Transverse colon (tissue), 4 donors: ENCODE data around the gene PTCHD1. TPM values are rescaled to one million over a fixed set of nuclear protein-coding genes. Genes with fewer than 3 reads are reported as not detected.
A peak's percentile ranks its signal among the peaks of the same experiment; 100 is the strongest.

ENCODE experiments used
- DNase-seq: peaks from one replicate; pipeline ENCODE4 v3.0.0-alpha.2; 2019
- H3K27ac ChIP-seq, 4 donors: fragments of 200-600 bp; sonication (generic); 2 replicates each; pipeline ENCODE4 v1.5.1; 2016 to 2018; ENCODE audit warnings: inconsistent platforms in 4 of 4
- H3K27me3 ChIP-seq: fragments of 200-600 bp; sonication (generic); 2 replicates; pipeline ENCODE4 v1.5.1; 2017; ENCODE audit warnings: inconsistent platforms
- H3K36me3 ChIP-seq, 4 donors: fragments of 200-600 bp; sonication (generic); 2 replicates each; pipeline ENCODE4 v1.5.1; 2017 to 2019; ENCODE audit warnings: inconsistent platforms in 4 of 4
- H3K4me1 ChIP-seq, 4 donors: fragments of 200-600 bp; sonication (generic); 2 replicates each; pipeline ENCODE4 v1.5.1; 2017 to 2020; ENCODE audit warnings: inconsistent platforms in 4 of 4
- H3K4me3 ChIP-seq, 4 donors: fragments of 200-600 bp; sonication (generic); 1 replicate in 1 of 4; 2 replicates in 3 of 4; pipeline versions ENCODE4 v1.5.1 to v1.6.1; 2017 to 2019; ENCODE audit warnings: inconsistent platforms in 4 of 4
- H3K9me3 ChIP-seq, 2 donors: fragments of 200-600 bp; sonication (generic); 2 replicates each; pipeline ENCODE4 v1.5.1; 2017 to 2019; ENCODE audit warnings: inconsistent platforms in 2 of 2
- EP300 ChIP-seq: sonication (generic); formaldehyde crosslinking; IDR thresholded peaks from one replicate; pipeline ENCODE4 v1.6.1; 2017; ENCODE audit warnings: antibody characterized with exemption, low read depth
- POLR2A ChIP-seq: fragments of 450-650 bp; IDR thresholded peaks from one replicate; pipeline ENCODE4 v1.6.1; 2016; ENCODE audit warnings: antibody characterized with exemption, mild to moderate bottlenecking, moderate library complexity
- POLR2AphosphoS5 ChIP-seq, 3 donors: sonication (generic); formaldehyde crosslinking; IDR thresholded peaks; one replicate each; pipeline ENCODE4 v1.6.1; 2016; ENCODE audit warnings: antibody characterized with exemption in 3 of 3
- WGBS, 2 donors: methylation state at CpG; one replicate each; pipeline ENCODE4 v1.1.5; 2018; ENCODE audit warnings: low coverage in 1 of 2; 5-methylcytosine and 5-hydroxymethylcytosine counted together
- in situ Hi-C, 4 donors: fragments of 200-750 bp; cut with MboI; loops; one replicate each; pipeline versions ENCODE4 v1.15.0 to v1.15.1; 2017; ENCODE audit warnings: low sequenced_read_pairs in 3 of 4, low pct_ligation_motif_present in 1 of 4, low pct_unique_long_range_greater_than_20kb in 1 of 4
- intact Hi-C: fragments of 100-400 bp; cut with DNase I; formaldehyde crosslinking; loops from one replicate; pipeline ENCODE4 v1.15.1; 2023; ENCODE audit warnings: low total_unique reads
- total RNA-seq, 4 donors: library from RNA; depleted of rRNA; stranded (reverse); fragments of >200 nt; gene quantifications; one replicate each; pipeline ENCODE4 v1.1.0, GENCODE V29; 2016
- TF ChIP-seq, protein P1 (sequence below), 5 experiments: fragments of 200-600 bp in 3 of 5; fragments of 450-650 bp in 2 of 5; sonication (generic) in 3 of 5; IDR thresholded peaks; 1 replicate in 2 of 5; 2 replicates in 3 of 5; pipeline ENCODE4 v1.5.1; 2016 to 2017; ENCODE audit warnings: antibody characterized with exemption in 5 of 5, inconsistent platforms in 3 of 5, mild to moderate bottlenecking in 2 of 5, moderate library complexity in 1 of 5

The PTCHD1 gene
- total RNA-seq, 4 donors from 2014 or later: 0.40 to 3.4 (median 1.7) TPM

- in situ Hi-C loops: no loop called here
- 67% methylated on average over 6 of the region's 6 CpGs; no CpG with 5 or more reads in 1 of the 2 donors for WGBS, 2 donors
- DNase-seq: no peak
Observed at GRCh38 chrX:23369027-23369426, 34.4 kb downstream of the PTCHD1 start.

GRCh38 chrX:23372220-23372902 lies 37.7 kb downstream of the PTCHD1 start:
- H3K9me3 ChIP-seq: no peaks in the 10 kb centered on the region
- WGBS, 2 donors: 56 to 60% methylated on average over 1 to 5 of the region's 5 CpGs
- no peaks in the 10 kb centered on the region for H3K36me3 ChIP-seq
- H3K27me3 ChIP-seq: no peaks in the 10 kb centered on the region
- H3K27ac ChIP-seq: peak overlapping the region in 2 of 4 donors; percentile 5 to 40
- intact Hi-C loops: no loop called here
- in situ Hi-C loops: no loop called here
- DNase-seq: no peak
- H3K4me3 ChIP-seq: no peak overlapping the region
- no peaks in the 10 kb centered on the region for H3K4me1 ChIP-seq
- TF ChIP-seq EP300: no peak
- TF ChIP-seq, protein P1, sequence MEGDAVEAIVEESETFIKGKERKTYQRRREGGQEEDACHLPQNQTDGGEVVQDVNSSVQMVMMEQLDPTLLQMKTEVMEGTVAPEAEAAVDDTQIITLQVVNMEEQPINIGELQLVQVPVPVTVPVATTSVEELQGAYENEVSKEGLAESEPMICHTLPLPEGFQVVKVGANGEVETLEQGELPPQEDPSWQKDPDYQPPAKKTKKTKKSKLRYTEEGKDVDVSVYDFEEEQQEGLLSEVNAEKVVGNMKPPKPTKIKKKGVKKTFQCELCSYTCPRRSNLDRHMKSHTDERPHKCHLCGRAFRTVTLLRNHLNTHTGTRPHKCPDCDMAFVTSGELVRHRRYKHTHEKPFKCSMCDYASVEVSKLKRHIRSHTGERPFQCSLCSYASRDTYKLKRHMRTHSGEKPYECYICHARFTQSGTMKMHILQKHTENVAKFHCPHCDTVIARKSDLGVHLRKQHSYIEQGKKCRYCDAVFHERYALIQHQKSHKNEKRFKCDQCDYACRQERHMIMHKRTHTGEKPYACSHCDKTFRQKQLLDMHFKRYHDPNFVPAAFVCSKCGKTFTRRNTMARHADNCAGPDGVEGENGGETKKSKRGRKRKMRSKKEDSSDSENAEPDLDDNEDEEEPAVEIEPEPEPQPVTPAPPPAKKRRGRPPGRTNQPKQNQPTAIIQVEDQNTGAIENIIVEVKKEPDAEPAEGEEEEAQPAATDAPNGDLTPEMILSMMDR (IDR thresholded peaks at IDR 0.05): no peak
- no peak for TF ChIP-seq POLR2AphosphoS5 (IDR thresholded peaks at IDR 0.05)
- TF ChIP-seq POLR2A: no peak

More at GRCh38 chrX:23369027-23369426, 34.4 kb downstream of the PTCHD1 start:
- H3K27me3 ChIP-seq: no peaks in the 10 kb centered on the region
- H3K36me3 ChIP-seq: no peaks in the 10 kb centered on the region
- intact Hi-C loops: no loop called here
- no peak overlapping the region for H3K4me3 ChIP-seq
- no peak overlapping the region for H3K27ac ChIP-seq
- TF ChIP-seq POLR2A (no peak), POLR2AphosphoS5 (IDR thresholded peaks at IDR 0.05) (no peak), EP300 (no peak)
- TF ChIP-seq, protein P1 (IDR thresholded peaks at IDR 0.05): no peak
- H3K4me1 ChIP-seq: no peaks in the 10 kb centered on the region
- no peaks in the 10 kb centered on the region for H3K9me3 ChIP-seq

DNA sequence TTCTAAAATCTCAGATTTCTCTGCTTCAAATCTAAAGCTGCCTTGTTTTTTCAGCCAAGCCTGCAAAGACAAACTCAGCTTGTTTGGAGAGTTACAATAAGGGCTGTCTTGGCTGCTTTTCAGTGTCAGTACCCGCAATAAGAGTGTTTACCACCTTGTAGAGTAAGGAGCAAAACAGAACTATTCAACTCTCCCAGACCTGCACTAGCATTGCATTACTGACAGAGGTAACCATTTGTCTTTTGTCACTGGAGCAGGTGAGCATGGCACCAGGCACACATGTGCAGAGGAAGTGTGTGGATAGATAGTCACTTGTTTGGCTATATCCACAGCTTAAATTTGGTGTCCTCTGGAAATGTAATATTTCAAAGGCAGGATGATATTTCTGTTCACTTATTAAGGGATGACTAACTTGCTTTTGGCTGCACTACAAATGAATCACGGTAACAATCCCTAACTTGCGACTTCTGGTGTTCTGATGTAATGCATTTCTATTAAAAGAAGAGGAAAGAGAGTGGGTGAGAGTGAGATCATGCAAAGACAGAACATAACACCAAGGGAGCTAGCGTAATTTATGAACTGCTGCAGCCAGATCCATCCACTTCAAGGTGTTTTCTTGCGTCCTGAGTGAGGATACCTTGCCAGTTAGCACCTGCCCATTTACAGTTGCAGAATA lies 38.6 kb downstream of the PTCHD1 start:
- no peaks in the 10 kb centered on the region for H3K9me3 ChIP-seq
- 55% methylated on average over 5 of the region's 5 CpGs; no CpG with 5 or more reads in 1 of the 2 donors for WGBS, 2 donors
- in situ Hi-C loops (no loop called here), intact Hi-C loops (no loop called here)
- no peak overlapping the region for H3K4me3 ChIP-seq
- H3K36me3 ChIP-seq: no peaks in the 10 kb centered on the region
- no peak for DNase-seq
- H3K27me3 ChIP-seq: no peaks in the 10 kb centered on the region
- no peak for TF ChIP-seq EP300
- H3K27ac ChIP-seq: peak overlapping the region in 3 of 4 donors; percentile 5 to 48 (median 40)
- no peaks in the 10 kb centered on the region for H3K4me1 ChIP-seq

- intact Hi-C loops: no loop called here
- H3K4me3 ChIP-seq: no peak overlapping the region
- TF ChIP-seq EP300 (no peak), POLR2AphosphoS5 (IDR thresholded peaks at IDR 0.05) (no peak), POLR2A (no peak)
- WGBS, 2 donors: 43% methylated on average over 4 of the region's 4 CpGs; no CpG with 5 or more reads in 1 of the 2 donors
- no peaks in the 10 kb centered on the region for H3K27me3 ChIP-seq
- no peaks in the 10 kb centered on the region for H3K9me3 ChIP-seq
- DNase-seq: no peak
- no peak overlapping the region for H3K27ac ChIP-seq
- in situ Hi-C loops: no loop called here
- H3K36me3 ChIP-seq: no peaks in the 10 kb centered on the region
- H3K4me1 ChIP-seq: no peaks in the 10 kb centered on the region
Observed at GRCh38 chrX:23374291-23374690, 39.6 kb downstream of the PTCHD1 start.

DNA sequence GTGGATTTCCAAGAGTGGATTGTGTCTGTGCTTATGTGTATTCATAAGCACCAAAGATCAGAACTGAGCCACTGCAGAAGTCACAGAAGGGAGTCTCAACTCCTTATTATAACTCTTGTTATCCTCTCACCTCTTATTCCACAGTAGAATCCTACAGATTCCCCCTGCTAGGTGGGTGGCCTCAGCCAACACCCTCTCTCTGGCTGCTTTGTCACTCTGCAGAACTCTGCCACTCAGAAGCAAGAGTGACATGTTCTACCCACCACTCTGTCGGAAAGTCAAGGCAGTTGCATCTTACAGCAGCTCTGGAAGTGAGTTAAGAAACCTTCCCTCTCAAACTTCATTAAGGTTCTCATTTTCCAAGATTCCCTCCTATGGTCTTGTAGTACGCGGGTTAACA lies 41.9 kb downstream of the PTCHD1 start:
- H3K4me3 ChIP-seq: no peak overlapping the region
- intact Hi-C loops: no loop called here
- no peaks in the 10 kb centered on the region for H3K36me3 ChIP-seq
- in situ Hi-C loops: no loop called here
- H3K27ac ChIP-seq: no peak overlapping the region
- no peak for TF ChIP-seq POLR2AphosphoS5 (IDR thresholded peaks at IDR 0.05)
- no peaks in the 10 kb centered on the region for H3K4me1 ChIP-seq
- no peak for DNase-seq
- no peaks in the 10 kb centered on the region for H3K9me3 ChIP-seq
- no peaks in the 10 kb centered on the region for H3K27me3 ChIP-seq
- WGBS, 2 donors: 86% methylated on average over 3 of the region's 3 CpGs; no CpG with 5 or more reads in 1 of the 2 donors
